ENCODE results near the gene UBL3. TPM values are rescaled to one million over a fixed set of nuclear protein-coding genes. Genes with fewer than 3 reads are reported as not detected.

The UBL3 gene
- total RNA-seq, 1 experiment from 2014 or later: 19.0 TPM

- no peaks in the 10 kb centered on the region for H3K27me3 ChIP-seq (ENCODE audit: insufficient read depth, low read length)
- H3K4ac ChIP-seq (ENCODE audit: low read depth, low read length): no peak overlapping the region
- no peak overlapping the region for H3K18ac ChIP-seq (ENCODE audit: insufficient read length, low read depth, low read length)
- no peaks in the 10 kb centered on the region for H3K23me2 ChIP-seq (ENCODE audit: insufficient read length, low read depth, low read length, poor library complexity, severe bottlenecking)
- H3K9ac ChIP-seq (ENCODE audit: extremely low read depth, insufficient read length, low read length): no peak overlapping the region
- no peak overlapping the region for H3T11ph ChIP-seq (ENCODE audit: low read length)
- DNase-seq: peak; percentile 41
- peaks cover 3% of the 10 kb centered on the region for H3K79me1 ChIP-seq (ENCODE audit: insufficient read depth, low read depth, low read length, poor library complexity, severe bottlenecking)
- H3K27ac ChIP-seq (ENCODE audit: insufficient read length, low read depth, low read length): no peak overlapping the region
- H4K20me1 ChIP-seq (ENCODE audit: control insufficient read depth, insufficient read depth, insufficient read length): no peaks in the 10 kb centered on the region
- H4K8ac ChIP-seq (replicated peaks; ENCODE audit: insufficient read length, low read depth, low read length): no peak overlapping the region
- H2BK15ac ChIP-seq (ENCODE audit: low read depth, low read length): no peak overlapping the region
- H2BK20ac ChIP-seq (ENCODE audit: low read depth, low read length, poor library complexity, severe bottlenecking): no peak overlapping the region
- no peak overlapping the region for H3K14ac ChIP-seq (ENCODE audit: insufficient read depth, low read length)
- no peaks in the 10 kb centered on the region for H3K9me3 ChIP-seq (ENCODE audit: control insufficient read depth, low read depth, low read length)
- peak; percentile 46; the same call in 2 of the 3 replicates for TF ChIP-seq CTCF (conservative IDR thresholded peaks at IDR 0.05)
- no peaks in the 10 kb centered on the region; the same call in 1 of the 2 replicates for H3K4me1 ChIP-seq (ENCODE audit: insufficient read depth, low read length)
- H2AFZ ChIP-seq (ENCODE audit: low read length): no peak overlapping the region
- no peak overlapping the region for H4K5ac ChIP-seq (ENCODE audit: insufficient read length, low read depth, low read length)
- H3K4me2 ChIP-seq (ENCODE audit: insufficient read depth, insufficient read length, low read length): no peak overlapping the region
- H3K4me3 Mint-ChIP-seq: no peak overlapping the region
- H2BK12ac ChIP-seq (ENCODE audit: insufficient read length, low read depth, low read length): no peak overlapping the region
- H2AK5ac ChIP-seq (ENCODE audit: insufficient read length, low read length): no peak overlapping the region
- H3K23ac ChIP-seq (ENCODE audit: insufficient read length, low read depth, low read length): no peak overlapping the region
- H3K27me3 Mint-ChIP-seq (ENCODE audit: low read depth): no peaks in the 10 kb centered on the region
- peaks cover 4% of the 10 kb centered on the region; the same call in 1 of the 2 replicates for H3K79me2 ChIP-seq (ENCODE audit: insufficient read depth, low read length)
- no peak overlapping the region for H2BK120ac ChIP-seq (ENCODE audit: low read depth, low read length, poor library complexity, severe bottlenecking)
- H4K91ac ChIP-seq (ENCODE audit: insufficient read length, low read depth, low read length): no peak overlapping the region
- peaks cover 41 to 44% of the 10 kb centered on the region in 2 experiments for H3K4me1 Mint-ChIP-seq
- no peak overlapping the region for H2BK5ac ChIP-seq (ENCODE audit: insufficient read length, low read length)
- no peak overlapping the region for H3K56ac ChIP-seq (ENCODE audit: insufficient read length, low read depth, low read length)
- H3K9me3 Mint-ChIP-seq: peaks cover 0 to 12% of the 10 kb centered on the region in 2 experiments; a peak in 4 of 5 replicates
- WGBS (ENCODE audit: extremely low coverage, insufficient read length, low lambda C conversion rate): no CpG with 5 or more reads among the region's 9 CpGs
- peaks cover 3 to 18% (median 17%) of the 10 kb centered on the region in 3 experiments; a peak in 6 of 7 replicates for H3K36me3 Mint-ChIP-seq (ENCODE audit: insufficient read depth in 1 of 3, low read depth in 3 of 3)
- peak overlapping the region in 1 of 3 experiments; percentile 19; a peak in 1 of 7 replicates for H3K27ac Mint-ChIP-seq
These were observed 14.9 kb downstream of the UBL3 start for GRCh38 chr13:29835280-29836061.
